ENCODE results near the gene CSRP1.

DNA sequence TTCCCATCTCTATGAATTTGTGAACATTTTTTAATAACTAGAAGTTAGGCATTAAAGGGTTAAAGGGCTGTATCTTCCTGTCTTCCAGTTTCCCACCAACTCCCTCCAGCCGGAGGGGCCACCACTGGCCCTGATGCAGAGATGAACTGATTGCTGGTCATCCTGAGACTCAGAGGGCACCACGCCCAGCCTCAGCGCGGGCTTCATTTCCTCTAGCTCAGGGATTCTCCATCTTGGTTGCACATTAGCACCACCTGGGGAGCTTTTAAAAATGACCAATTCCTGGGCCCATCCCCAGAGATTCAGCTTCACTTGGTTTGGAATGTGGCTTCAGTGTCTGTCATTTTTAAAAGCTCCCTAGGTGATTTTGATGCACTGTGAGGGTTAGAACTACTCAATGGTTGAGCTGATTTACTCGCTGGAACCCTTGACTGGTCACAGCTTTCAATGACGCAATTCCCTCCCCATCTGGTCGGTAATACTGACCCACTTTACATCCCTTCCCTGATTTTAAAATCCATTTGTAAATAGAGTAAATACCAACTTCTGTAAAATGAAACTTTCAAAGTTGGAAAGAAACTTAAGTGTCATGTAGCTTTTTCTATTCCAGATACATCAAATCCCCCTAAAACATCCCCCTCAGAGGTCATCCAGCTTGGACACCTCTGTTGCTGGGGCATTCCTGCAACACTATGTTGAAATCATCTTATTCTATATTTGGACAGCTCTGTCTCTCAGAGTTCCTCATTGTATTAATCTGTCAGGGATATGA lies 37.1 kb upstream of the CSRP1 start:
- TF ChIP-seq, protein P1, sequence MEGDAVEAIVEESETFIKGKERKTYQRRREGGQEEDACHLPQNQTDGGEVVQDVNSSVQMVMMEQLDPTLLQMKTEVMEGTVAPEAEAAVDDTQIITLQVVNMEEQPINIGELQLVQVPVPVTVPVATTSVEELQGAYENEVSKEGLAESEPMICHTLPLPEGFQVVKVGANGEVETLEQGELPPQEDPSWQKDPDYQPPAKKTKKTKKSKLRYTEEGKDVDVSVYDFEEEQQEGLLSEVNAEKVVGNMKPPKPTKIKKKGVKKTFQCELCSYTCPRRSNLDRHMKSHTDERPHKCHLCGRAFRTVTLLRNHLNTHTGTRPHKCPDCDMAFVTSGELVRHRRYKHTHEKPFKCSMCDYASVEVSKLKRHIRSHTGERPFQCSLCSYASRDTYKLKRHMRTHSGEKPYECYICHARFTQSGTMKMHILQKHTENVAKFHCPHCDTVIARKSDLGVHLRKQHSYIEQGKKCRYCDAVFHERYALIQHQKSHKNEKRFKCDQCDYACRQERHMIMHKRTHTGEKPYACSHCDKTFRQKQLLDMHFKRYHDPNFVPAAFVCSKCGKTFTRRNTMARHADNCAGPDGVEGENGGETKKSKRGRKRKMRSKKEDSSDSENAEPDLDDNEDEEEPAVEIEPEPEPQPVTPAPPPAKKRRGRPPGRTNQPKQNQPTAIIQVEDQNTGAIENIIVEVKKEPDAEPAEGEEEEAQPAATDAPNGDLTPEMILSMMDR (IDR thresholded peaks at IDR 0.05; ENCODE audit: insufficient read depth, low read length, poor library complexity, severe bottlenecking) = no peak
- TF ChIP-seq EZH2phosphoT487 (conservative IDR thresholded peaks at IDR 0.05; ENCODE audit: low read length) = no peak
